ENCODE measurements around the gene ZNF385C. TPM values are rescaled to one million over a fixed set of nuclear protein-coding genes. Genes with fewer than 3 reads are reported as not detected.

Gene ZNF385C
- total RNA-seq, 4 donors from 2014 or later = 0.47 to 1.9 (median 0.68) TPM

DNA sequence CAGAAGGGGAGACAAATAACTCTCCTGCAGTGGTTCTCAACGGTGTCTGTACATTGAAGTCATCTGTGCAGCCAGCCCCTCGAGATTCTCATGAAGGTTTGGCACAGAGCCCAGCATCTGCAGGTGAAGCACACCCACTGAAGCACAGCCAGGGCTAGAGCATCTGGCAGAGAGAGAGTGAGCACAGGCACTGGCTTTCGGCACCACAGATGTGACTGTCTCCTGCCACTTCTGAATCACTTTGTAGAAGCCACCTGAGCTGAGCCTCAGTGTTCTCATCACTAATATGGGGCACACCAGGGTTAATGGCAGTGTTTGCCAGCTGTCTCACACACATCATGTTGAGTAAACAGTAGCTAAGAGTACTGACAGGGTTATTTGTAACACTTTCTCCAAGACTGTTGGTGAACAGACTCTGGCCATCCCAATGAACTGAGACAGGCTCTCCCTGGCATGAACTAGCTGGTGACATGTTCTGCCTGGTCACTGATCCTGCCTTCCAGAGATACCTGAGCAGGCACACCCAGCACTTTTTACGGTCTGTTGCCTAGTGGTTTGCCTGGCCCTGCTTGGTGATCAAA is 35.3 kb upstream of the ZNF385C start:
- no peaks in the 10 kb centered on the region for H3K27me3 ChIP-seq
- TF ChIP-seq POLR2A (IDR thresholded peaks at IDR 0.05) (no peak), POLR2AphosphoS5 (IDR thresholded peaks at IDR 0.05) (no peak), EP300 (IDR thresholded peaks at IDR 0.05) (no peak)
- TF ChIP-seq, protein P1, sequence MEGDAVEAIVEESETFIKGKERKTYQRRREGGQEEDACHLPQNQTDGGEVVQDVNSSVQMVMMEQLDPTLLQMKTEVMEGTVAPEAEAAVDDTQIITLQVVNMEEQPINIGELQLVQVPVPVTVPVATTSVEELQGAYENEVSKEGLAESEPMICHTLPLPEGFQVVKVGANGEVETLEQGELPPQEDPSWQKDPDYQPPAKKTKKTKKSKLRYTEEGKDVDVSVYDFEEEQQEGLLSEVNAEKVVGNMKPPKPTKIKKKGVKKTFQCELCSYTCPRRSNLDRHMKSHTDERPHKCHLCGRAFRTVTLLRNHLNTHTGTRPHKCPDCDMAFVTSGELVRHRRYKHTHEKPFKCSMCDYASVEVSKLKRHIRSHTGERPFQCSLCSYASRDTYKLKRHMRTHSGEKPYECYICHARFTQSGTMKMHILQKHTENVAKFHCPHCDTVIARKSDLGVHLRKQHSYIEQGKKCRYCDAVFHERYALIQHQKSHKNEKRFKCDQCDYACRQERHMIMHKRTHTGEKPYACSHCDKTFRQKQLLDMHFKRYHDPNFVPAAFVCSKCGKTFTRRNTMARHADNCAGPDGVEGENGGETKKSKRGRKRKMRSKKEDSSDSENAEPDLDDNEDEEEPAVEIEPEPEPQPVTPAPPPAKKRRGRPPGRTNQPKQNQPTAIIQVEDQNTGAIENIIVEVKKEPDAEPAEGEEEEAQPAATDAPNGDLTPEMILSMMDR (IDR thresholded peaks at IDR 0.05) = no peak
- H3K4me1 ChIP-seq = peaks cover 79% of the 10 kb centered on the region
- H3K4me3 ChIP-seq = no peak overlapping the region
- WGBS = 17% methylated on average over 3 of the region's 4 CpGs
- peaks cover 23% of the 10 kb centered on the region for H3K36me3 ChIP-seq
- no peak for DNase-seq (ENCODE audit: low spot score in 2 of 2)
- H3K9me3 ChIP-seq = no peaks in the 10 kb centered on the region
- H3K27ac ChIP-seq = peak overlapping the region; percentile 22

DNA sequence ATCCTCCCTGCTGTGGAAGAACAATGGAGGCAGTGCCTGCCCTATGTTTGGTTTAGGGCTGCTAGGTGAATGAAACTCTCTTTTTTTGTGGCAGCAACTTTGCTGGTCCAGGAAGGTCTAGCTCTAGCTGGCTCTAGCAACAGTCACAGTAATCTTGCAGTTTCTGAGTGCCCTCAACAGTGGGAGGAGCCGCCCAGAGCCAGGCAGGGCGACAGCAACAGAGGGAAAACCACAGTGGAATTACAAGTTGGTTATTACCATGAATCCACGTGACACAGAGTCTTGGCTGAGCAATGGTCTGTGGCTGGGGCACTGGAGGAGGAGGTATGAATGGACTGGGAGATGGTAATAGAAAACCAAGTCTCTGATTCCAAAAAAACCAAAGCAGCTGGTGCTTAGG is 34.7 kb upstream of the ZNF385C start:
- no peak overlapping the region for H3K27ac ChIP-seq
- DNase-seq (ENCODE audit: low spot score in 2 of 2) = no peak
- H3K36me3 ChIP-seq = peaks cover 29% of the 10 kb centered on the region
- H3K4me1 ChIP-seq = peaks cover 76% of the 10 kb centered on the region
- no peaks in the 10 kb centered on the region for H3K9me3 ChIP-seq
- H3K27me3 ChIP-seq = no peaks in the 10 kb centered on the region
- H3K4me3 ChIP-seq = no peak overlapping the region
- 18% methylated on average over 3 of the region's 3 CpGs for WGBS
- no peak for TF ChIP-seq POLR2A (IDR thresholded peaks at IDR 0.05)
- TF ChIP-seq POLR2AphosphoS5 (IDR thresholded peaks at IDR 0.05) = no peak
- TF ChIP-seq EP300 (IDR thresholded peaks at IDR 0.05) = no peak
- TF ChIP-seq, protein P1 (IDR thresholded peaks at IDR 0.05) = no peak

DNA sequence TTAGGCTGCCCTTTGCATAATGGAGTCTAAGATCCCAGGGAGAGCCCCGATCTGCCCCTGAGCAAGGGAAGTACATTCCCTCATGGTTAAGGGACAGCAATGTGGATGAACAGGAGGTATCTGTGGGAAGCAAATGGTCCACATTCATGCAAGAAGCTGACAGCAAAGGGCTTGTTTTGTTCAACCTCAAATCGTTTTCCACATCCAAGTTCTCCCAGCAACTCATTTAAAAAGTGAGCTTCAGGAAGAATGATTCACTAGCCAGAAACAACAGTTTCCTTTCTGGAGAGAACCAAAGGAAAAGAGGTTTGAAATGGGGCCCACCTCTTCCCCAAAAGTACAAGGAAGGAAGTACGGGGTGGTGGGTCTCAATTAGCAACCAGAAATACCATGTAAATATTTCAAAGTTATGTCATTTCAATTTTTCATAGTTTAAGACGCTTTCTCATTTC is 33.7 kb upstream of the ZNF385C start:
- Histone ChIP-seq H3K9me3 (no peaks in the 10 kb centered on the region), H3K36me3 (peaks cover 38% of the 10 kb centered on the region), H3K27me3 (no peaks in the 10 kb centered on the region), H3K4me3 (no peak overlapping the region), H3K4me1 (peaks cover 74% of the 10 kb centered on the region), H3K27ac (peak overlapping the region; percentile 55)
- WGBS = 56% methylated on average over 4 of the region's 4 CpGs
- no peak for DNase-seq (ENCODE audit: low spot score in 2 of 2)
- TF ChIP-seq EP300 (IDR thresholded peaks at IDR 0.05) (no peak), POLR2A (IDR thresholded peaks at IDR 0.05) (no peak), POLR2AphosphoS5 (IDR thresholded peaks at IDR 0.05) (no peak)
- TF ChIP-seq, protein P1 (IDR thresholded peaks at IDR 0.05) = no peak

DNA sequence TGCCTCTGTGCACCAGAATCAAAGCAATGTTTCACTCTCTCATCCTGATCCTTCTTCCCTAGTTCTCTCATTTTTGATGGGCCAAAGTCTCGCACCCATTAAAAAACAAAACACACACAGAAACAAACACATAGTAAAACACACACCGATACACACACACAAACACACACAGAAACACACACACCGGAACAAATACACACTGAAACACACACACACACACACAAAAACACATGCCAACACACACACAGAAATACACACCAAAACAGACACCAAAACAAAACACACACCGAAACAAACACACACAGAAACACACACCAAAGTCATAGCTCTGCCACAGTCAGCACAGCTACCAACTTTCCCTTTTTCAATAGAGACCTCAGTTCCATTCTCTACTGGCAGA is 33.0 kb upstream of the ZNF385C start:
- WGBS = 96% methylated on average over 4 of the region's 4 CpGs
- DNase-seq (ENCODE audit: low spot score in 2 of 2) = no peak
- TF ChIP-seq POLR2AphosphoS5 (IDR thresholded peaks at IDR 0.05) (no peak), EP300 (IDR thresholded peaks at IDR 0.05) (no peak), POLR2A (IDR thresholded peaks at IDR 0.05) (no peak)
- TF ChIP-seq, protein P1 (IDR thresholded peaks at IDR 0.05) = no peak
- peaks cover 68% of the 10 kb centered on the region for H3K4me1 ChIP-seq
- H3K27ac ChIP-seq = peak overlapping the region; percentile 55
- H3K36me3 ChIP-seq = peaks cover 45% of the 10 kb centered on the region
- H3K4me3 ChIP-seq = no peak overlapping the region
- no peaks in the 10 kb centered on the region for H3K9me3 ChIP-seq
- no peaks in the 10 kb centered on the region for H3K27me3 ChIP-seq

DNA sequence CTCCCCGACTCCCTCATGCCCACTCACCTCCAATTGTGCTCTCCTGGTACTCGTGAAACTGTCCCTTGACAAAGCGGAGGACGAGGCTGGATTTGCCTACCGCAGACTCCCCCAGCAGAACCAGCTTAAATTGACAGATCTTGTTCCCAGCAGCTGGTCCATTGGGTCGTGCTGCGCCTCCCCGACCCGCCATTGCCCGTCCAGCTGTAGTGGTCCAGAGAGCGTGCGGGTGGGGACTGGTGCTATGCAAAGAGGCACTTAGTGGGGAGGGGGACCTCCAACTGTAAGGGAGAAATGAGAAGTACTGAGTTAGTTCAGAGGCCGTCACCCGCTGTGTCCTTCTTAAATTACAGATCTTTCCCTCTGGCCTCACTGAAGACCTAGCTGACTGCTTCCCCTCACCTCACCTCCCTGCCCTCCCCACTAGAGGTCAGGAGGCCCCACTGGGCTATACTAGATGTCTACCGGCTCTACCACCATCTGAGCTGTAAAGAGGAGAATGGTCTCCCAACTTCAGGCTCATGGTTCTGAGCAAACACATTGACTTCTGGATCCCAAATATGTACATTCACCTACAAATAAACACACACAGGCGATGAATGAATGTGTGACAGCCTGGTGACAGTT is 32.1 kb upstream of the ZNF385C start:
- Histone ChIP-seq H3K36me3 (peaks cover 50% of the 10 kb centered on the region), H3K4me1 (peaks cover 60% of the 10 kb centered on the region), H3K9me3 (no peaks in the 10 kb centered on the region), H3K27me3 (no peaks in the 10 kb centered on the region), H3K4me3 (no peak overlapping the region), H3K27ac (peak overlapping the region; percentile 55)
- DNase-seq (ENCODE audit: low spot score in 2 of 2) = no peak
- 95% methylated on average over 11 of the region's 16 CpGs for WGBS
- TF ChIP-seq, protein P1 (IDR thresholded peaks at IDR 0.05) = no peak
- TF ChIP-seq POLR2A (IDR thresholded peaks at IDR 0.05) = no peak
- TF ChIP-seq POLR2AphosphoS5 (IDR thresholded peaks at IDR 0.05) = no peak
